GM18909 (cell line): ENCODE measurements around the gene NDST3.
A peak's percentile ranks its signal among the peaks of the same experiment; 100 is the strongest.

Experiments
- ATAC-seq: cut with Tn5 transposase; IDR thresholded peaks from one replicate; pipeline ENCODE4 v1.9.1; 2021; ENCODE audit warnings: mild to moderate bottlenecking; ENCODE audit not compliant: unreplicated experiment, poor library complexity

The NDST3 gene

DNA sequence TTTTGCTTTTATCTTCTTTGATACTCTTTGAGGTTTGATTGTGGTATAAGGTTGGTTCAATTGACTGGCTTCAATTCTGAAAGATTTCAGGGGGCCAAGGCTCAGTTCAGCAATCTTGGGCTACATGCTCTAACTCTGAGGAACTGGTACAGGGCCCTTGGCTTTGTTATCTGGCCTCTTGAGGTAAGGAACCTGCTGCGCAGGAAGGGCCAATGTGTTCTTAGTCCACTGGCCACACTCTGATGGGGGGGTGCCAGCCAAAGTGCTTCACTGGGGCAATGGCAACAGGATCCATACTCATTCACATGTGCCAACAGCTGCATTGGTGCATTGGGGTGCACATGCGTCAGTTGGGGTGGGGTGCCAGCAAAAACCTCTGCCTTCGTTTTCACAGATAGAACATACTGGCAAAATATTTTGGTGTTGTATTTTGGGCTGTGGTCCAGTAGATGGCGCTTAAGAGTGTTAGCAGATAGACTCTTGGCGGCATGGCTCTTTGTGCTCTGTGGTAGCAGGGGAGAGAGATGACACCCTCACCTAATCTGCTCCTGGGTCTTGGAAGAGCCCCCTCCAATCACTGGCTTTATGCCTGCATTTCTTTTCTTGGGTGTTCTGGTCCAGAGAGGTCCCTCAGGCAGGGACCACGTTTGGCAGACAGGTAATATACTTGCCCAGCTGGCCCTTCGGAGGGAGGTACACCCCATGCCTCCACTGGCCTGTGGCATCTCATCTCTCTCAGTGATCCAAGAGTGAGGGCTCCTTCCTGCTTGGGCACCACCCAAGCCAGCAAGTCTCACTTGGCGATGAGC, 42.9 kb downstream of the NDST3 start:
- ATAC-seq: peak; percentile 82

DNA sequence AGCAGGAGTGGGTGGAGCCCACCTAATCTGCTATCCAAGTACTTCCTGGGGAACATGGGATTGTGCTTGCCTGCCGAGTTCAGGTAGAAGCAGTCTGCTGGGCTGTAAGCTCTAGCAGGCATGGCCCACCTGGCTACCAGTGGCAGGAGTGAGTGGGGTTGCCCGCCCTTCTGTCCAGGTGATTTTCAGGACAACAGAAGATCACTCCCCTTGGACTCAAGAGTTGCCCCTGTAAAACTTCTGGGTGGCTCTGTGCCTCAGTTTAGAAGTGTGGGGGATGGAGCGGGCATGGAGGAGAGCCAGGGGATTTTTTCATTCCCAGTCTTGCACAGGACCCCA, 43.5 kb downstream of the NDST3 start:
- ATAC-seq: no peak

- ATAC-seq: no peak
Measured at GRCh38 chr4:118081434-118081833, 47.1 kb downstream of the NDST3 start.

GRCh38 chr4:118082182-118082581, 47.9 kb downstream of the NDST3 start:
- no peak for ATAC-seq

GRCh38 chr4:118085700-118086099, 51.4 kb downstream of the NDST3 start:
- ATAC-seq: no peak

GRCh38 chr4:118086344-118086743, 52.1 kb downstream of the NDST3 start:
- no peak for ATAC-seq

DNA sequence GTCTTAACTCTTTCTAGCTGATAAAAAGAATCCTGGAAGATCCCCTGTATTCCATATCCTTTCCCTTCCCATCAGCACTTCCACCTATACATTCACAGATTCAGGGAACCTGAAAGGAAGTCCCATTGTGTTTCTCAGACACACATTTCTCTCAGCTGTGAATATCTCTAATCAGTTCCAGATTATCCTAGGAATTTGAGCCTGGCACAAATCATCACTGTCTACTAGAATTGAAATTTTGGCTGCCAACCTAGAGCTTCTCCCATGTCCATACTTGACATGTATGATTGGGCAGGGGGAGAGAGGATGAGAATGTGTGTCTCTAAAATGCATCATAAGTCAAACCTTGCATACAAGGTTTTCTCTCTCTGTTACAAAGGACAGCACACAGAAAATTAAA, 53.1 kb downstream of the NDST3 start:
- ATAC-seq: no peak

GRCh38 chr4:118099106-118099505, 64.8 kb downstream of the NDST3 start:
- no peak for ATAC-seq

- ATAC-seq: no peak
Measured at GRCh38 chr4:118102195-118102594, 67.9 kb downstream of the NDST3 start.

DNA sequence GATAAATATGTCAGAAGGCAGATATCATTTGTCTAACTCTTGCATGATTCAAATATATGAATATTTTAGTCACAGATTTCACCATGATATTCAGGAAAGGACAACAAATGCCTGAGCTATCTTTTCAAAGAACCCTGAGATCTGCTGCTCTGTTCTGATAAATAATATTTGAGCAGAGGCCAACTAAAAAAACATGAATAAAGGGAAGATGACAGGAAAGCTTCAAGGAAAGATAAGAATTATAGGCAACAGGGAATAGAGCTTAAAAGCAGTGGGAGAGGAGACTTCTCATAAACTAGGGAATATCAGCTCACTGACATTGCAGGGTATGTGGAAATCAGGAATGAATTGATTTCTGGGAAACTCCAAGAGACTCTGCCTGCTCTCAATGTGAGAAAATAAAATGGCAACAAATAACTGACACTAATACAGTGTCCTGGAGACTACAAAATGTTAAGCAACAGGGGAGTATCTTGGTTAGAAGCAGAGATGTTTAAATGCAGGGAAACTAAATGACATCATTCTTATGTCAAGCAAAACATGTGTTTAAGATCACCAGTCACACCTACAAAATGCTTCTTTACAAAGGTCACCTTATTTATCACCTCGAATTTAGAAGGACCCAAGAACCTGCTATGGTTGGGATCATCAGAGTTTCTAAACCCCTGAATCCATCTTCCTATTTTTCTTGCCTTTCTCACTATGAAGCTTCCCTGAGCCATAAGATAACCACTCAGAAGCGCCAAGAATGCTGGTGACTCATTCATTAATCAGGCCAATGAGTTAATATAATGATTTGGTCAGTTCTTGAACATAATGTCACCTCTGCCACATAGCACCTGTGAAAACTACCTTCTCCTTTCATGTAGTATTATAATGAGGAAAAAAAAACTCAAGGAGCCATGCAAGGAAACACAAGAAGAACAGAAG, 78.1 kb downstream of the NDST3 start:
- no peak for ATAC-seq

DNA sequence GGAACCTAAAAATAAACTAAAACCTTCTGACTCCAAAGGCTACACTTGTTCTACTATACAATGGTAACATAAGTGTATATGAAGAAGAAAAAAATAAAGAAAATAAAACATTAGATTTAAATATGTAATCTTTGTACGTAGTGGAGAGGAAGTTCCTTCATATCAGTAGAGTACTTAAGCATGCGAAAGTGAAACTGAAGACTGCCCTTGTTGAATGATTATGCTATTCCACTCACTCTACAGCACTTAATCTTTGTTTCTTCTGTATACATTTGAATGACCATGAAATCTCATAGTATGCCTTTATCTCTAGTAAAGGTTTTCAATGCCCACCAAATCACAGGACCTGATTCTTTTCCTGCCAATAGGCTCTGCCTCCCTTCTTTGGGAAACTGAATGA, 78.9 kb downstream of the NDST3 start:
- ATAC-seq: peak; percentile 87

DNA sequence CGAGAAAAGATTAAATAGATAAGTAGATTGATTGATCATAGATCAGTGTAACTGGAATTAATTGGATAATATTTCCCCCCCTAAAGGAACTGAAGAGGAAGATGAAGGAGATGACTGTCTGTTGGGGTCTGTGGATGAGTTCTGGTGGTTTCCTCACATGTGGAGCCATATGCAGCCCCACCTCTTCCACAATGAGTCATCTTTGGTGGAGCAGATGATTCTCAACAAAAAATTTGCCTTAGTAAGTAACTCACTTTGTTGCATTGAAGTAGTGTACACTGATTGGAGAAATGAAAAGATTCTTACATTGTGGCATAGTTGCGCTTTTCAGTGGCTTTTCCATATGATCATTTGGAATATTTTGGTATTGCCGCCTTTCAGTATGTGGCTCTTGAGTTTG, 80.4 kb downstream of the NDST3 start:
- no peak for ATAC-seq

DNA sequence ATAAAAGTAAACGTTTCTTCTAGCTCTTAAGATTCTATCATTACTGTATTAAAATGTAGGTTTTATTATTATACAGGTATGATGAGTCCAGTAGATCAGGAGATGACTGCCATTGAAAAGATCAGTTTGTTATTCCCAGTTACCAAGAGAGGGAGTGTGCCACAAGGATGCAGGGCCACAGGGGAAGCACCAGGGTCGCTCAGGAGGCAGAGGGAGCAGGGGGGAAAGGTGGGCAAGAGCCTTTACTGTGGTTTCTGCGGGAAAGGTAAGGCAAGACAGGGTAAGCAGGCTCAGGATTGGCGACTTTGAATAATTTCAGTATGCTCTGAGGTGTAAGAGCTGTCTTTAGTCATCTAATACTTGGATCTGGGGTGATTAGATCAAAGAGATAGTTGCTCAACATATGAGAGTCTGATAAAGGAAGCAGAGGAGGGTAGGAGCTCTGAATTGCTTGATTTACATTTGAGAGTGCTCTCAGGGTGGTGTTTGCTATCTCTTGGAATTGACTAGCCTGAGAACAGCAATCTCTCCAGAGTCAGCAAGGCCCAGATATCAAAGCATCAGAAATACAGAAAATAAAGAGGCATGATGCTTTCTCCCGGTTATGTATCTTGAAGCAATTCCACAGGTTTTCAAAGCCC, 86.0 kb downstream of the NDST3 start:
- no peak for ATAC-seq

DNA sequence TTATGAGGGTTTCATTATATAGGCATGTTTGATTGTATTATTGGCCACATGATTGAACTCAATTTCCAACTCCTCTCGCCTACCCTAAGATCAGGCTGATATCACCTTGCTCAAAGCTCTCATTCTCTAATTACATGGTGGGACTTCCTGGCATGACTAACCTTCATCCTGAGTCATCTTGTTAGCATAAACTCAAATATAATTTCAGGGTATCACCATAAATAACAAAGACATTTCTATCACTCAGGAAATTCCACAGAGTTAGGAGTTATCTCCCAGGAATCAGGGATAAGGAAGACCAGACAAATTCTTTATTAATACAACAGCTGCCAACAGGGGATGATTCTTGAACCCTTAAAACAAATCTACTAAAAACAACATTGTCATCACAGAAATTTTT, 90.7 kb downstream of the NDST3 start:
- no peak for ATAC-seq

DNA sequence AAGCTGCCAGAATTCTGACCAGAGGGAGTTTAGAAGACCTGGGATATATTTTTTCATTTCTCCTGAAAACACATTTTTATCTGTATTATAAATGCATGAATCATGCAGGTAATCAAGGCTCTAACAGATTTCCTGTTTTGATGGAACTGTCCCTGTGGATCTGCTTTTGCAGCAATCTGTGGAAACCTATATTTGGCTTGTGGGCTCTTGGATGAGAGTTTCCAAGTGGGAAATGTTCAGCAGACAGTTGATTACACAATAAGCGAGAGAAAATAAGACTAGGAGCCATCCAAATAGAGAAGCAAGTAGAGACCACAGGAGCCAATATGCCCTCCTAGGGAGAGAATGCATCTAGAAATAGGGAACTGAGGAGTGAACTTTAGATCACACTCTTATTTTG, 105.0 kb downstream of the NDST3 start:
- no peak for ATAC-seq

DNA sequence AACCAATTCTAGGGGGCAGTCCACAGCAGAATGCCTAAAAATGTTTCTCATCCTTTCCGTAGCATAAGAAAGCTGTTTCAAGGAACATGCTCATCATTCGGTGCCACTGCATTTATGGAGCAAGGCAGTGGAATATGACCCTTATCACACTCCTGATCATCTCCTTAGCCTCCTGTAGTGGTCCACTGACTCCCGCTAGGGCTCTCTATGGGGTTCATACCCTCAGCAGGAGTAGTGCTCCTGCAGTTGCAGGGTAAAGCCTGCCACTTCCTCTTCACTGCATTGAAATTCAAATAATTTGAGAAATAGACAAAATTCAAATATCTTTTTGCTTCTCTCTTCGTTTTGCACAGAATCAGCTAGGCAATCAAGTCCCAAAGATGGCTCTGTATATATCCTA, 107.0 kb downstream of the NDST3 start:
- no peak for ATAC-seq

GRCh38 chr4:118154649-118155048, 120.4 kb downstream of the NDST3 start:
- no peak for ATAC-seq

DNA sequence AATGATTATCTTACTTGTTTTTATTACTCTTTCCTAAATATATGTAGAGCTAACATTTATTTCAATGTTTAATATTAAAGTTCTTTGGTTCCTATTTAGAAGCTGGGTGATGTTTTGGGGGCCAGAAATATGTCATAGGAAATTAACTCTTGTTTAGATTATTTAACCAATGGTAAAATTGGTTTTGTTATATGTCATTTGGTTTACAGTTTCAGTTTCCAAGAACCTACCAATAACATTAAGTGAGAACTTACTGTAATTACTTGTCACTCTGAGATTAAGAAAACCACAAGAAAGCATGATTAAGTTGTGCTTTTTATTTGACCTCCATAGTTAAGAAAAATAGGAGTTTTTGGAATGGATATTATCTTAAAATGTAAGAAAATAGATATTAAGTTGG, 121.2 kb downstream of the NDST3 start:
- no peak for ATAC-seq

GRCh38 chr4:118158763-118159375, 124.6 kb downstream of the NDST3 start:
- ATAC-seq: no peak

GRCh38 chr4:118167306-118167705, 133.0 kb downstream of the NDST3 start:
- ATAC-seq: no peak

GRCh38 chr4:118171381-118171780, 137.1 kb downstream of the NDST3 start:
- ATAC-seq: no peak
